Measurements from ENCODE around the gene PSMC5.
"Not testable (repeated sequence)": the region's sequence is repeated elsewhere in the genome, so short reads cannot be mapped to it uniquely, and the experiment has no call there.

DNA sequence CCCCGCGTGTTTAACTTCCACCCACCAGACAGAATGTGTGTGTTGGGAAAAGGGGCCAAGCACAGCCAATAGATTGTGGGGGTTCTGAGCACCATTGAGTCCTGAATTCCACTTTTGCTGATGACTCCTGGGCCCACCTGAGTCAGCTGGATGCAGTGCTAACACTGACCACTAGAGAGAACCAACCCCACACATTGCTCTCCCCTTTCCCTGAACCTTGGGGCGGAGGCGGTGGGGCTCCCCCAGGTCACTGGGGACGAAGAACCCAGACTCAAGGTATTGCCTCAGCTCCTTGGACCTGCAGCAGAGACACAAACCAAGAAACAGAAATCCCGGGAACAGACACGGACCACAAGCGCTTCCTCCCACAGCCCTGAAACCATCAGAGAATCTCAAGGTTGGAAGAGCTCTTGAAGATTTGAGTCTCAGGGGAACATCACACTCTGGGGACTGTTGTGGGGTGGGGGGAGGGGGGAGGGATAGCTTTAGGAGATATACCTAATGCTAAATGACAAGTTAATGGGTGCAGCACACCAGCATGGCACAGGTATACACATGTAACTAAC, 46.9 kb downstream of the PSMC5 start:
- not testable (repeated sequence) for TF ChIP-seq SNAI2 (CRISPR knock-in tag; IDR thresholded peaks at IDR 0.05); PATZ1 (CRISPR knock-in tag; IDR thresholded peaks at IDR 0.05; ENCODE audit: borderline replicate concordance); ARNTL (CRISPR knock-in tag; IDR thresholded peaks at IDR 0.05; ENCODE audit: borderline replicate concordance, low read depth); CSDC2 (CRISPR knock-in tag; IDR thresholded peaks at IDR 0.05)
